ENCODE results near the gene CYSLTR2.

- TF ChIP-seq POLR2AphosphoS5 (IDR thresholded peaks at IDR 0.05; ENCODE audit: low read depth, low read length), result no peak
- TF ChIP-seq POLR2A (IDR thresholded peaks at IDR 0.05; ENCODE audit: low read depth, low read length), result no peak
- no peak for TF ChIP-seq TAF1 (IDR thresholded peaks at IDR 0.05; ENCODE audit: borderline replicate concordance, low read depth, low read length)
Observed at GRCh38 chr13:48635478-48635877, 18.3 kb upstream of the CYSLTR2 start.

All from GM12892 (cell line).